RWPE1 (cell line): ENCODE measurements around the gene B4GAT1.
"Not testable (repeated sequence)": the region's sequence is repeated elsewhere in the genome, so short reads cannot be mapped to it uniquely, and the experiment has no call there.

Source experiments
- CTCF ChIA-PET: fragments of 350-600 bp; sonication (Branson Sonifier 250); formaldehyde crosslinking; extraction: SDS; loops from one replicate; lab custom pipeline; 2021; lab: Yijun Ruan, JAX
- POLR2A ChIA-PET: fragments of 400-600 bp; formaldehyde crosslinking; extraction: SDS; loops from one replicate; lab custom pipeline; 2020; ENCODE audit warnings: antibody characterized with exemption; ENCODE audit not compliant: low non-redundant PET; lab: Yijun Ruan, JAX
- DNase-seq: peaks from one replicate; pipeline ENCODE4 v3.0.0; 2012; ENCODE audit warnings: low spot score
- H3K27ac ChIP-seq: fragments of 450-650 bp; 2 replicates; pipeline ENCODE4 v1.5.1; 2017
- CTCF ChIP-seq: fragments of 450-650 bp; conservative IDR thresholded peaks from 2 replicates; pipeline ENCODE4 v1.5.1; 2017; ENCODE audit warnings: low read depth, mild to moderate bottlenecking

Gene B4GAT1

GRCh38 chr11:66313321-66314185 lies 33.9 kb downstream of the B4GAT1 start:
- TF ChIP-seq CTCF: no peak
- CTCF ChIA-PET: interaction anchor here (1.0 to 3.2 kb wide), 4 partner anchors 12 to 76 kb away, joined by 3 to 25 read pairs (median 20); partner anchors contain the start of gene RIN1
- DNase-seq: no peak
- POLR2A ChIA-PET: interaction anchor here (0.6 to 1.0 kb wide), 3 partner anchors 16 to 191 kb away, joined by 3 to 5 read pairs (median 4); partner anchors contain the start of gene YIF1A
- peak overlapping the region; percentile 93 for H3K27ac ChIP-seq

- CTCF ChIA-PET: interaction anchor here (0.6 to 3.2 kb wide), 8 partner anchors 12 to 813 kb away, joined by 3 to 25 read pairs (median 11); partner anchors contain the start of gene RIN1
- POLR2A ChIA-PET: interaction anchor here (0.6 to 2.0 kb wide), 7 partner anchors 15 to 190 kb away, joined by 3 to 5 read pairs (median 4); partner anchors contain the start of gene YIF1A
Observed at GRCh38 chr11:66312549-66313320, 34.7 kb downstream of the B4GAT1 start.

GRCh38 chr11:66311965-66312548 lies 35.4 kb downstream of the B4GAT1 start:
- DNase-seq: peak; percentile 89
- CTCF ChIA-PET: interaction anchor here (0.6 to 3.2 kb wide), 28 partner anchors 11 to 814 kb away, joined by 3 to 25 read pairs (median 4); partner anchors contain the start of genes BRMS1, RIN1 and SLC29A2
- POLR2A ChIA-PET: interaction anchor here (0.6 to 2.0 kb wide), 5 partner anchors 23 to 153 kb away, joined by 3 to 5 read pairs (median 3); partner anchors contain the start of gene YIF1A
- peak; percentile 58 for TF ChIP-seq CTCF
- H3K27ac ChIP-seq: peak overlapping the region; percentile 93

More at GRCh38 chr11:66312549-66313320, 34.7 kb downstream of the B4GAT1 start:
- DNase-seq: peak; percentile 95
- no peak for TF ChIP-seq CTCF
- peak overlapping the region; percentile 93 for H3K27ac ChIP-seq

GRCh38 chr11:66311470-66311964 lies 35.9 kb downstream of the B4GAT1 start:
- peak overlapping the region; percentile 93 for H3K27ac ChIP-seq
- POLR2A ChIA-PET: interaction anchor here (2.0 kb wide), 1 partner anchor 75 kb away, joined by 5 read pairs; no protein-coding TSS in a partner anchor
- TF ChIP-seq CTCF: peak; percentile 87
- CTCF ChIA-PET: interaction anchor here (0.6 to 3.2 kb wide), 31 partner anchors 9 to 357 kb away, joined by 3 to 25 read pairs (median 4); partner anchors contain the start of genes BRMS1, RIN1 and SLC29A2
- DNase-seq: no peak

GRCh38 chr11:66310803-66311440 lies 36.5 kb downstream of the B4GAT1 start:
- ChIA-PET POLR2A (interaction anchor here (0.7 to 2.0 kb wide), 2 partner anchors 75 to 110 kb away, joined by 3 to 5 read pairs; no protein-coding TSS in a partner anchor), CTCF (interaction anchor here (0.6 to 3.2 kb wide), 29 partner anchors 8 to 111 kb away, joined by 3 to 25 read pairs (median 4); partner anchors contain the start of genes BRMS1, RIN1 and SLC29A2)
- peak overlapping the region; percentile 93 for H3K27ac ChIP-seq
- DNase-seq: not testable (repeated sequence)

- ChIA-PET POLR2A (interaction anchor here (0.7 kb wide), 1 partner anchor 111 kb away, joined by 3 read pairs; no protein-coding TSS in a partner anchor), CTCF (interaction anchor here (1.5 kb wide), 1 partner anchor 75 kb away, joined by 24 read pairs; no protein-coding TSS in a partner anchor)
- DNase-seq: no peak
- TF ChIP-seq CTCF: no peak
- H3K27ac ChIP-seq: no peak overlapping the region
Observed at GRCh38 chr11:66310324-66310723, 37.1 kb downstream of the B4GAT1 start.
